ENCODE results near the gene NKX1-2.

Gene NKX1-2

DNA sequence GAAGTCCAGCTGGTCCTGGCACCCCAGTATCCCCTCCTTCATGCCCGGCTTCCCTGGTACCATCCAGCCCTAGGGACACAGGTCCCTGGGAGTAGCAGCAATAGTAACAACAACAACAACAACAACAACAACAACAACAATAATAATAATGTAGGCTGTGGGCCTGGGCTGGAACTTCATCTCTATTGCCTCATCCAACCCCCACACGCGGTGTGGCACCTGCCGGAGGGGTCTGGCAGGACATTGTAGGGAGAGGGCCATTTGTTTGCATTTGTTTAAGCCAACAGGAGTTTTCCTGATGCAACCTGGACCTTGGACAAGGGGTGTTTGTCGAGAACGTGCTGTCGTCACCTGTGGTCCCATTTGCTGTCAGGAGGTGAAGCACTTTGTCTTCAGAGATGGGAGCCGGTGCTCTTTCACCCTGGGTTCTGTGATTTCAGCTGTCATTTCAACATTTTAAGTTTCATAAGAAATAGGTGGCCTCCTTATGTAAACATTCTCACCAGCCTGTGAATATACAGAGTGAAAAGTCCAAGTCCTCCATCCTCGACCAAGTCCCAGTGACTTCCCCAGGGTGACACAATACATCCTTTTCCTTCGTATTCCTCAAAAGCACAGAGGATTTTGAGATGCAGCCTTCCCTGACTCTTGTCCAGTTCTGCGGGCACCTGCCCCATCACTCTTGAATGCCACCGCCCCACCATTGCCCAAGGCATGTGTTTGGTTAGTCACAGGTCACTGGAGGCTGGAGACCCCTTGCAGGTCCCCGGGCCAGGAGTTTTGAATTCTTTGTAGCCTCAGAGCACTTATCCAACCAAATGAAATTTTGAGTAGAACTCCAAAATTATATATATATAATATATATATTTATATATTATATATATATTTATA is 21.0 kb upstream of the NKX1-2 start:
- POLR2A ChIA-PET, result no interaction called here
- H3K4me3 ChIP-seq (ENCODE audit: low read depth, low read length), result no peak overlapping the region
- TF ChIP-seq, protein P1, sequence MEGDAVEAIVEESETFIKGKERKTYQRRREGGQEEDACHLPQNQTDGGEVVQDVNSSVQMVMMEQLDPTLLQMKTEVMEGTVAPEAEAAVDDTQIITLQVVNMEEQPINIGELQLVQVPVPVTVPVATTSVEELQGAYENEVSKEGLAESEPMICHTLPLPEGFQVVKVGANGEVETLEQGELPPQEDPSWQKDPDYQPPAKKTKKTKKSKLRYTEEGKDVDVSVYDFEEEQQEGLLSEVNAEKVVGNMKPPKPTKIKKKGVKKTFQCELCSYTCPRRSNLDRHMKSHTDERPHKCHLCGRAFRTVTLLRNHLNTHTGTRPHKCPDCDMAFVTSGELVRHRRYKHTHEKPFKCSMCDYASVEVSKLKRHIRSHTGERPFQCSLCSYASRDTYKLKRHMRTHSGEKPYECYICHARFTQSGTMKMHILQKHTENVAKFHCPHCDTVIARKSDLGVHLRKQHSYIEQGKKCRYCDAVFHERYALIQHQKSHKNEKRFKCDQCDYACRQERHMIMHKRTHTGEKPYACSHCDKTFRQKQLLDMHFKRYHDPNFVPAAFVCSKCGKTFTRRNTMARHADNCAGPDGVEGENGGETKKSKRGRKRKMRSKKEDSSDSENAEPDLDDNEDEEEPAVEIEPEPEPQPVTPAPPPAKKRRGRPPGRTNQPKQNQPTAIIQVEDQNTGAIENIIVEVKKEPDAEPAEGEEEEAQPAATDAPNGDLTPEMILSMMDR (IDR thresholded peaks at IDR 0.05; ENCODE audit: insufficient read depth, low read length, missing control alignments), result no peak
- no peak for DNase-seq (ENCODE audit: low read depth, low spot score)
- CTCF ChIA-PET, result no interaction called here

DNA sequence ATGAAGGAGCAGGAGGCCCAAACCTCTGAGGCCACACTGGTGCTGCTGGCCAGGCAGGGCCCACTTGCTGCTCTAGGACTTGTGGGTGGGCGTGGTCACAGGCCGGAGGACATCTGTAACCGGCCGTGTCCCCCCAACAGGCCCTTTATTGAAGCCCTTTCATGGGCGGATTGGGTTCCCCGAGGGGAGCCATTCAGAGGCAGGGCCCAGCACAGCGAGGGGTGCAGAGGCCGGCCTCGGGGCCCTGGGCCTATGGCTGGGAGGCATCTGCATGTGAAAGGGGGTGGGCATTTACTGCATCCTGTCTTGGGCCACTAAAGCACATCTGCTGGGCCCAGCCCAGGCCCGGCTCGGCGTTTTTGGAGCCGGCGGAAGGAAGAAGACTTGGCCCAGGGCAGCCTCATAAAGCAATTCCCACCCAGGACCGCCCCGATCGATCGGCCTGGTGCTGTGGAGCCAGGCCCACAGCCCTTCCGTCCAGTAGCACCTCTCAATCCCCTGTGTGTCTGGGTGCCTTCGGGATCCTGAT is 20.2 kb upstream of the NKX1-2 start:
- TF ChIP-seq, protein P1 (IDR thresholded peaks at IDR 0.05; ENCODE audit: insufficient read depth, low read length, missing control alignments), result no peak
- ChIA-PET POLR2A (no interaction called here), CTCF (no interaction called here)
- H3K4me3 ChIP-seq (ENCODE audit: low read depth, low read length), result no peak overlapping the region
- no peak for DNase-seq (ENCODE audit: low read depth, low spot score)

DNA sequence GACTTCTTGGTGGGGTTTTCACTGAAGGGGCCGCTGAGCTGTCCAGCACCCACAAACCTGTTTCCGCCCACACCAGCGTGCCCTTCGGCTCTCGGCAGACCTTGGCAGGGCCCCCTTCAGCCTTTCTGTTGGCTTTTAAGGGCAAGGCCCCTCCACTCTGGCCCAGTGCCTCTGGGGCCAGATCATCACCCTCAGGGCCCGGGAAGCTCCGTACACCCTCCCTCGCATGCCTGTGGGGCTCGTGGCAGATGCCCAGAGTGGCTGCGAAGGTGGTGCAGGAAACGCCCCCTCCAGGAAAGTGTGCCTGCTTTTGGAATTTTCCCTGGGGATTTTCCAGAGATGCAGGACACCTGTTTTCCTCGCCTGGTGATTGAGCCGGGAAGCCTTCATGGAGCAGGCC is 18.8 kb upstream of the NKX1-2 start:
- no peak overlapping the region for H3K4me3 ChIP-seq (ENCODE audit: low read depth, low read length)
- ChIA-PET POLR2A (interaction anchor here (0.7 kb wide), 1 partner anchor 14 kb away, joined by 5 read pairs; no protein-coding TSS in a partner anchor), CTCF (no interaction called here)
- TF ChIP-seq, protein P1 (IDR thresholded peaks at IDR 0.05; ENCODE audit: insufficient read depth, low read length, missing control alignments), result no peak
- no peak for DNase-seq (ENCODE audit: low read depth, low spot score)

DNA sequence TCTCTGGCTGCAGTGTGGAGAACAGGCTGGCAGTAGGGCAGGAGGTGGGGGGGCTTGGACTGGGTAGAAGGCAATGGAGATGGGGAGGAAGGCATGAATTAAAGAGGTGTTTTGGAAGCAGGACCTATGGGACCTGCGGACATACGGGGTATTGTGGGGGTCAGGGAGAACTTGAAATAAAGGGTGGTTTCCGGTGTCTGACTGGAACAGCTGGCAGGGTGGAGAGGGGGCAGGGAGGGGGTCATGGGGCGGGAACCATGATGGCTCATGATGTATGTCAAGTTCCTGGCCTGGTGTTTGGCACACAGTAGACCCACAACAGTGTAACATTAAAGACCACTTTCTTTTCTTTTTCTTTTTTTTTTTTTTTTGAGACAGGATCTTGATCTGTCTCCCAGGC is 17.3 kb upstream of the NKX1-2 start:
- H3K4me3 ChIP-seq (ENCODE audit: low read depth, low read length), result no peak overlapping the region
- TF ChIP-seq, protein P1 (IDR thresholded peaks at IDR 0.05; ENCODE audit: insufficient read depth, low read length, missing control alignments), result no peak
- CTCF ChIA-PET, result no interaction called here
- DNase-seq (ENCODE audit: low read depth, low spot score), result no peak
- POLR2A ChIA-PET, result no interaction called here

DNA sequence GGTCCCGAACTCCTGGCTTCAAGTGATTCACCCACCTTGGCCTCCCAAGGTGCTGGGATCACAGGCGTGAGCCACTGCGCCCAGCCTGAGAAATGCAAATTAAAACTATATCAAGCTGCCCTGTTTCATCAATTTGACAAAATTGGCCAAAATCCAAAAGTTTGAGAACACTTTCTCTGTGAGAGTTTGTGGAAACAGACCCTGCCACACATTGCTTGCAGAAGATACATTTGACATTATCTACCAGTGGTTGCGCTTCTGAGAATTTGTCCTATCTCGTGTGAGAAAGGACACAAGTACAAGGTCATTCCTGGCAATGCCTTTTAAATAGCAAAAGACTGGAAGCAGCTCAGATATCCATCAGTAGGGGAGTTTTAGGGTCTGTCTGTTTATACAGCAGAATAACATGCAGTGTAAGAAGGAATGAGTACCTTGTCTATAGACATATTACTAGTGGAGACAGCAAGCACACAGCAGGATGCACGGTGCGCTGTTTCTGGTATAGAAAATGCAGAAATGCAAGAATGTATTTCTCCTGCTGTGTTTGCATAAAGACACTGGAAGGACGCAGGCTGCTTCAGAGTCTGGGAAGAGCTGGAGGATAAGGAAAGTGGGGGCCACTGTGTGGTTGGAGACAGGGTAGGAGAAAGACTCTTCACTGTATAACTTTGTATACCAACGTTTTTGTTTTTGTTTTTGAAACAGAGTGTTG is 16.1 kb upstream of the NKX1-2 start:
- no peak for DNase-seq (ENCODE audit: low read depth, low spot score)
- POLR2A ChIA-PET, result no interaction called here
- TF ChIP-seq, protein P1 (IDR thresholded peaks at IDR 0.05; ENCODE audit: insufficient read depth, low read length, missing control alignments), result no peak
- CTCF ChIA-PET, result interaction anchor here (0.8 kb wide), 1 partner anchor 64 kb away, joined by 3 read pairs; no protein-coding TSS in a partner anchor
- no peak overlapping the region for H3K4me3 ChIP-seq (ENCODE audit: low read depth, low read length)
